Suprapubic skin (tissue), 4 donors: ENCODE data around the gene FAM200A. TPM values are rescaled to one million over a fixed set of nuclear protein-coding genes. Genes with fewer than 3 reads are reported as not detected.
"Not testable (repeated sequence)": the region's sequence is repeated elsewhere in the genome, so short reads cannot be mapped to it uniquely, and the experiment has no call there.

Experiments
- DNase-seq, 2 donors: peaks; one replicate each; pipeline ENCODE4 v3.0.0-alpha.2; 2019; ENCODE audit warnings: low spot score in 2 of 2
- H3K27ac ChIP-seq: fragments of 200-600 bp; sonication (generic); one replicate; pipeline ENCODE4 v1.5.1; 2019
- H3K27me3 ChIP-seq: fragments of 200-600 bp; sonication (generic); one replicate; pipeline ENCODE4 v1.5.1; 2019
- H3K36me3 ChIP-seq: fragments of 200-600 bp; sonication (generic); one replicate; pipeline ENCODE4 v1.5.1; 2019
- H3K4me1 ChIP-seq: fragments of 200-600 bp; sonication (generic); one replicate; pipeline ENCODE4 v1.5.1; 2019
- H3K4me3 ChIP-seq: fragments of 200-600 bp; sonication (generic); one replicate; pipeline ENCODE4 v1.5.1; 2019; ENCODE audit warnings: mild to moderate bottlenecking
- H3K9me3 ChIP-seq: fragments of 200-600 bp; sonication (generic); one replicate; pipeline ENCODE4 v1.5.1; 2019
- CTCF ChIP-seq, 2 donors: fragments of 200-600 bp in 1 of 2; fragments of 450-650 bp in 1 of 2; sonication (generic) in 1 of 2; IDR thresholded peaks; one replicate each; pipeline ENCODE4 v1.5.1; 2016 to 2019; ENCODE audit warnings: antibody characterized with exemption in 2 of 2, mild to moderate bottlenecking in 1 of 2, moderate library complexity in 1 of 2
- EP300 ChIP-seq: sonication (generic); formaldehyde crosslinking; IDR thresholded peaks from one replicate; pipeline ENCODE4 v1.6.1; 2017; ENCODE audit warnings: antibody characterized with exemption
- POLR2A ChIP-seq, 2 donors: fragments of 450-650 bp; IDR thresholded peaks; one replicate each; pipeline ENCODE4 v1.6.1; 2017; ENCODE audit warnings: antibody characterized with exemption in 2 of 2, mild to moderate bottlenecking in 2 of 2, moderate library complexity in 2 of 2
- POLR2AphosphoS5 ChIP-seq, 3 donors: sonication (generic); formaldehyde crosslinking; IDR thresholded peaks; one replicate each; pipeline ENCODE4 v1.6.1; 2017; ENCODE audit warnings: antibody characterized with exemption in 3 of 3
- WGBS: methylation state at CpG from one replicate; pipeline ENCODE4 v1.1.5; 2018; 5-methylcytosine and 5-hydroxymethylcytosine counted together
- total RNA-seq, 4 donors: library from RNA; depleted of rRNA; stranded (reverse); fragments of >200 nt; gene quantifications; one replicate each; pipeline ENCODE4 v1.1.0, GENCODE V29; 2016

Gene FAM200A
- total RNA-seq, 4 donors from 2014 or later, result 2.7 to 6.9 (median 5.0) TPM

GRCh38 chr7:99594948-99595745 is 43.2 kb upstream of the FAM200A start:
- WGBS, result 78% methylated on average over 7 of the region's 7 CpGs
- TF ChIP-seq POLR2AphosphoS5 (IDR thresholded peaks at IDR 0.05) (no peak), POLR2A (IDR thresholded peaks at IDR 0.05) (no peak), EP300 (no peak), CTCF (IDR thresholded peaks at IDR 0.05) (no peak)

GRCh38 chr7:99588868-99589267 is 37.0 kb upstream of the FAM200A start:
- 87% methylated on average over 3 of the region's 3 CpGs for WGBS

More at GRCh38 chr7:99594948-99595745, 43.2 kb upstream of the FAM200A start:
- Histone ChIP-seq H3K4me3 (no peak overlapping the region), H3K36me3 (no peaks in the 10 kb centered on the region), H3K4me1 (no peaks in the 10 kb centered on the region), H3K27me3 (no peaks in the 10 kb centered on the region), H3K27ac (no peak overlapping the region), H3K9me3 (no peaks in the 10 kb centered on the region)
- DNase-seq, result no peak

GRCh38 chr7:99580778-99581332 is 28.9 kb upstream of the FAM200A start:
- H3K27ac ChIP-seq, DNase-seq, H3K9me3 ChIP-seq, H3K36me3 ChIP-seq, H3K27me3 ChIP-seq: not testable (repeated sequence)
- H3K4me3 ChIP-seq, result peak overlapping the region; percentile 61
- 58% methylated on average over 4 of the region's 4 CpGs for WGBS
- peaks cover 16% of the 10 kb centered on the region for H3K4me1 ChIP-seq

More at GRCh38 chr7:99588868-99589267, 37.0 kb upstream of the FAM200A start:
- Histone ChIP-seq H3K27ac (no peak overlapping the region), H3K36me3 (no peaks in the 10 kb centered on the region), H3K9me3 (no peaks in the 10 kb centered on the region), H3K4me1 (no peaks in the 10 kb centered on the region), H3K27me3 (peaks cover 3% of the 10 kb centered on the region), H3K4me3 (no peak overlapping the region)
- no peak for DNase-seq
- no peak for TF ChIP-seq POLR2AphosphoS5 (IDR thresholded peaks at IDR 0.05)
- no peak for TF ChIP-seq CTCF (IDR thresholded peaks at IDR 0.05)
- no peak for TF ChIP-seq EP300
- no peak for TF ChIP-seq POLR2A (IDR thresholded peaks at IDR 0.05)

GRCh38 chr7:99579956-99580777 is 28.3 kb upstream of the FAM200A start:
- Histone ChIP-seq H3K27me3 (no peaks in the 10 kb centered on the region), H3K9me3 (no peaks in the 10 kb centered on the region), H3K27ac (no peak overlapping the region), H3K36me3 (no peaks in the 10 kb centered on the region), H3K4me3 (peak overlapping the region; percentile 61), H3K4me1 (peaks cover 16% of the 10 kb centered on the region)
- DNase-seq, result no peak
- TF ChIP-seq CTCF (IDR thresholded peaks at IDR 0.05), result peak in 1 of 2 donors; percentile 17
- TF ChIP-seq POLR2AphosphoS5 (IDR thresholded peaks at IDR 0.05), result no peak
- WGBS, result 4% methylated on average over 38 of the region's 54 CpGs

GRCh38 chr7:99579281-99579955 is 27.5 kb upstream of the FAM200A start:
- Histone ChIP-seq H3K27ac (no peak overlapping the region), H3K36me3 (no peaks in the 10 kb centered on the region), H3K4me3 (peak overlapping the region; percentile 61), H3K27me3 (no peaks in the 10 kb centered on the region), H3K4me1 (peaks cover 16% of the 10 kb centered on the region), H3K9me3 (no peaks in the 10 kb centered on the region)
- DNase-seq, result no peak
- TF ChIP-seq CTCF (IDR thresholded peaks at IDR 0.05) (no peak), POLR2A (IDR thresholded peaks at IDR 0.05) (no peak), POLR2AphosphoS5 (IDR thresholded peaks at IDR 0.05) (no peak), EP300 (no peak)
- WGBS, result 42% methylated on average over 10 of the region's 10 CpGs
